ENCODE results near the gene ENTPD2.

ENTPD2 gene

GRCh38 chr9:137042751-137043727, 10.8 kb downstream of the ENTPD2 start:
- TF ChIP-seq, protein P1, sequence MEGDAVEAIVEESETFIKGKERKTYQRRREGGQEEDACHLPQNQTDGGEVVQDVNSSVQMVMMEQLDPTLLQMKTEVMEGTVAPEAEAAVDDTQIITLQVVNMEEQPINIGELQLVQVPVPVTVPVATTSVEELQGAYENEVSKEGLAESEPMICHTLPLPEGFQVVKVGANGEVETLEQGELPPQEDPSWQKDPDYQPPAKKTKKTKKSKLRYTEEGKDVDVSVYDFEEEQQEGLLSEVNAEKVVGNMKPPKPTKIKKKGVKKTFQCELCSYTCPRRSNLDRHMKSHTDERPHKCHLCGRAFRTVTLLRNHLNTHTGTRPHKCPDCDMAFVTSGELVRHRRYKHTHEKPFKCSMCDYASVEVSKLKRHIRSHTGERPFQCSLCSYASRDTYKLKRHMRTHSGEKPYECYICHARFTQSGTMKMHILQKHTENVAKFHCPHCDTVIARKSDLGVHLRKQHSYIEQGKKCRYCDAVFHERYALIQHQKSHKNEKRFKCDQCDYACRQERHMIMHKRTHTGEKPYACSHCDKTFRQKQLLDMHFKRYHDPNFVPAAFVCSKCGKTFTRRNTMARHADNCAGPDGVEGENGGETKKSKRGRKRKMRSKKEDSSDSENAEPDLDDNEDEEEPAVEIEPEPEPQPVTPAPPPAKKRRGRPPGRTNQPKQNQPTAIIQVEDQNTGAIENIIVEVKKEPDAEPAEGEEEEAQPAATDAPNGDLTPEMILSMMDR (conservative IDR thresholded peaks at IDR 0.05; ENCODE audit: low read length), result no peak
- no peak overlapping the region for H3K4me3 ChIP-seq (ENCODE audit: low read length)
- DNase-seq (ENCODE audit: low read depth), result no peak

DNA sequence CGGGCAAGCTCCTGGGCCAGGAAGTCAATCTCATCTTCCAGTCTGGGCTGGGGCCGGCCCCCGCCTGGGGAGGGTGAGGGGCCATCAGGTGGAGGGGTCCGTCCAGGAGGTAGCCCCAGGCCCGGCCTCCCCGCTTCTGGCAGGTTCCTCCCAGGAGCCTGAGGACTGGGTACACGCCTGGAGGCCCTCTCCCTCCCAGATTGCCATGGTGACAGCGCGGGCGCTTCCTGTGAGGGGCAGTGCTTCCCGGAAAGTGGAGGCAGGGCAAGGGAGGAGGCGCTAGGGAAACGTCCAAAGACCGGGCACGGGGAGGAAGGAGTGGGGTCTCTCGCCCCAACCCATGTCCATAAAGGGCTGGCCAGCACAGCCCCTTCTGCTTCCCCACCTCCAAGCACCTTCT, 12.7 kb downstream of the ENTPD2 start:
- TF ChIP-seq, protein P1 (conservative IDR thresholded peaks at IDR 0.05; ENCODE audit: low read length), result no peak
- H3K4me3 ChIP-seq (ENCODE audit: low read length), result no peak overlapping the region
- DNase-seq (ENCODE audit: low read depth), result no peak

DNA sequence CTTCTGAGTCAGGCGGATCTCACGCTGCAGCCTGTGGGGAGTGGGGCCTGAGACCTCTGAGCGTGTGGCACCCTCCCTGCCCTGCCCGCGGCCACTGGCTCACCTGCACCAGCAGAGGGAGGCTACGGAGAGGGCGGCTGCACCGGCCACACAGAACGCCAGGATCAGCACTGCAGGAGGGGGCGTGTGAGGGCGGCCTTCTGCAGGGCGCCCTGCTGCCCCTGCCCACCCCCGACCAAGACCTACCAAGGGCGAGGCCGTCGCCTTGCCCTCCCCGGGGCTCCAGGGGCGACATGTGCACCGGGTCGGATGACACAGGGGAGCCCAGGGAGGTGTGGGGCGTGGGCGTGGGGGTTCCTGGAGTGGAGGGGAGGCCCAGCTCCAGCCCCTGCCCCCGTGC, 13.3 kb downstream of the ENTPD2 start:
- H3K4me3 ChIP-seq (ENCODE audit: low read length), result no peak overlapping the region
- TF ChIP-seq, protein P1 (conservative IDR thresholded peaks at IDR 0.05; ENCODE audit: low read length), result no peak
- DNase-seq (ENCODE audit: low read depth), result no peak

GRCh38 chr9:137039611-137040366, 14.1 kb downstream of the ENTPD2 start:
- H3K4me3 ChIP-seq (ENCODE audit: low read length), result no peak overlapping the region
- TF ChIP-seq, protein P1 (conservative IDR thresholded peaks at IDR 0.05; ENCODE audit: low read length), result no peak
- no peak for DNase-seq (ENCODE audit: low read depth)

DNA sequence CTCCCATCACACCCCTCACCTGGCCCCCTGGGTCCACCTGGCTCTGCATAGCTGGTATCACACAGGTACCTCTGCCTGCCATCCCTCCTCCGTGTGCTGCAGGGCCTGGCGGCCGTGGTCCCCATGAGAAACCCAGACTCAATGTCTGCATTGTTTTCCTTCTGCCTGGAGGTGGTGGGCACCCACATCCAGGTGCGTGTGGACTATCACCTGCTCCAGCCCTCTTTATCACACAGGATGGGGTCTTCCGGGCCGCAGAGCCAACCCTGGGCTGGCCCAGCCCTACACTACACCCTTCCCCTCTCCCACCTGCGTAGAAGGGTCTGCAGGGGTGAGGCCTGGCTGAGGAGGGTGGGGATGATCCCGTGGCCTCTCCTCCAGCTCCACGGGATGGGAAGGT, 14.9 kb downstream of the ENTPD2 start:
- no peak for DNase-seq (ENCODE audit: low read depth)

DNA sequence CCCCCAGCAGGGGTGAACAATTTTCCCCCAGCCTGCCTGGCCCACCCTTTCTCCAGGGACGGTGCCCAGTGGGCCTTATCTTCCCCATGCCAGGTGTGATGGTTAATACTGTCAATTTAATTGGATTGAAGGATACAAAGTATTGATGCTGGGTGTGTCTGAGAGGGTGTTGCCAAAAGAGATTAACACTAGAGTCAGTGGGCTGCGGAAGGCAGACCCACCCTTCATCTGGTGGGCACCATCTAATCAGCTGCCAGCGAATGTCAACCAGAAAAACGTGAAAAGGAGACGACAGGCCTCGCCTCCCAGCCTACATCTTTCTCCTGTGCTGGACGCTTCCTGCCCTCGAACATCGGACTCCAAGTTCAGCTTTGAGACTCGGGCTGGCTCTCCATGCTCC, 16.4 kb downstream of the ENTPD2 start:
- no peak for DNase-seq (ENCODE audit: low read depth)
- TF ChIP-seq, protein P1 (conservative IDR thresholded peaks at IDR 0.05; ENCODE audit: low read length), result no peak
- H3K4me3 ChIP-seq (ENCODE audit: low read length), result no peak overlapping the region

More for the DNA sequence above, 14.9 kb downstream of the ENTPD2 start:
- TF ChIP-seq, protein P1 (conservative IDR thresholded peaks at IDR 0.05; ENCODE audit: low read length), result no peak
- H3K4me3 ChIP-seq (ENCODE audit: low read length), result no peak overlapping the region

Data from AG10803 (cell line).